ENCODE results near the gene NCOA1. TPM values are rescaled to one million over a fixed set of nuclear protein-coding genes. Genes with fewer than 3 reads are reported as not detected.

Gene NCOA1
- total and polyA plus RNA-seq, 2 of the 4 experiments (the other 2 are of a cell fraction) = 6.7 to 11.3 TPM

- intact Hi-C loops (cut with micrococcal nuclease) (no loop called here), in situ Hi-C loops (cut with MboI; ENCODE audit: low sequenced_read_pairs) (no loop called here), dilution Hi-C loops (cut with HindIII; ENCODE audit: low sequenced_read_pairs, unreplicated experiment) (no loop called here)
- Histone ChIP-seq H3K27ac (ENCODE audit: insufficient read depth, low read length) (no peak overlapping the region), H3K4ac (ENCODE audit: low read depth, low read length) (no peak overlapping the region), H4K91ac (ENCODE audit: insufficient read depth, low read depth, low read length) (no peak overlapping the region), H3K23ac (ENCODE audit: low read depth, low read length) (no peak overlapping the region), H3K79me1 (ENCODE audit: low read depth in 1 of 2, low read length in 2 of 2) (peaks cover 28 to 37% of the 10 kb centered on the region in 2 experiments), H3K56ac (ENCODE audit: extremely low read depth, insufficient read depth, low read length) (no peak overlapping the region), H3K4me1 (ENCODE audit: control insufficient read depth, insufficient read depth, low read length) (peaks cover 5% of the 10 kb centered on the region), H4K5ac (ENCODE audit: low read depth, low read length) (no peak overlapping the region), H3K27me3 (ENCODE audit: control insufficient read depth, insufficient read depth, low read length) (no peaks in the 10 kb centered on the region), H4K8ac (ENCODE audit: low read depth in 2 of 2, low read length in 2 of 2) (no peak overlapping the region), H3K14ac (replicated peaks; ENCODE audit: low read depth, low read length) (no peak overlapping the region), H2AK5ac (ENCODE audit: low read depth, low read length) (no peak overlapping the region), H3K36me3 (ENCODE audit: control insufficient read depth, insufficient read depth, low read length) (no peaks in the 10 kb centered on the region), H2BK120ac (ENCODE audit: low read depth, low read length) (no peak overlapping the region), H3K18ac (ENCODE audit: low read depth, low read length) (no peak overlapping the region), H3K4me2 (ENCODE audit: low read depth, low read length) (no peak overlapping the region), H2BK20ac (ENCODE audit: low read depth, low read length) (no peak overlapping the region), H2AFZ (replicated peaks; ENCODE audit: low read length, poor library complexity) (no peak overlapping the region), H3K9me3 (ENCODE audit: control insufficient read depth, insufficient read depth, low read length) (no peaks in the 10 kb centered on the region), H2BK15ac (ENCODE audit: low read depth, low read length) (no peak overlapping the region), H3K9me1 (ENCODE audit: insufficient read depth, low read length) (no peaks in the 10 kb centered on the region; the same call in 1 of the 2 replicates), H4K20me1 (ENCODE audit: insufficient read depth, low read length) (peaks cover 22% of the 10 kb centered on the region; the same call in 1 of the 2 replicates), H2AK9ac (replicated peaks; ENCODE audit: low read depth, low read length, poor library complexity) (no peak overlapping the region), H3K9ac (ENCODE audit: low read depth, low read length) (no peak overlapping the region), H2BK5ac (ENCODE audit: low read depth, low read length, poor library complexity, severe bottlenecking) (no peak overlapping the region), H3K4me3 (ENCODE audit: insufficient read depth, low read depth, low read length) (no peak overlapping the region)
- POLR2A ChIA-PET (ENCODE audit: unreplicated experiment) = interaction anchor here (0.6 kb wide), 1 partner anchor 990 kb away, joined by 5 read pairs; no protein-coding TSS in a partner anchor
- CTCF ChIA-PET = interaction anchor here (0.5 kb wide), 1 partner anchor 42 kb away, joined by 4 read pairs; no protein-coding TSS in a partner anchor
- DNase-seq (no peak), ATAC-seq (ENCODE audit: low read depth) (no peak)
- no peak for TF ChIP-seq USF2 (IDR thresholded peaks at IDR 0.05; ENCODE audit: low read depth, low read length)
- TF ChIP-seq MXI1 (IDR thresholded peaks at IDR 0.05; ENCODE audit: borderline replicate concordance, low read depth, low read length) = no peak
- no peak for TF ChIP-seq MAZ (IDR thresholded peaks at IDR 0.05; ENCODE audit: borderline replicate concordance, low read depth, low read length)
- no peak for TF ChIP-seq RFX5 (IDR thresholded peaks at IDR 0.05; ENCODE audit: low read depth, low read length)
- TF ChIP-seq SMC3 (IDR thresholded peaks at IDR 0.05; ENCODE audit: low read depth, low read length) = no peak
- WGBS, 2 experiments (ENCODE audit: extremely low coverage in 2 of 2, insufficient read length in 1 of 2) = no CpG with 5 or more reads among the region's 4 CpGs
- no TSS peak for BruUV-seq (replicated peaks)
Observed at GRCh38 chr2:24495451-24495850, 4.4 kb downstream of the NCOA1 start.

Measured in IMR-90 (cell line).